Caco-2 (cell line): ENCODE results near the gene ROGDI. TPM values are rescaled to one million over a fixed set of nuclear protein-coding genes. Genes with fewer than 3 reads are reported as not detected.

Experiments
- BruUV-seq: library from RNA; stranded (reverse); fragments of 400-500 nt; replicated peaks from 2 replicates; lab custom pipeline; 2021; lab: Mats Ljungman, UMichigan
- CTCF ChIA-PET: fragments of 300-600 bp; sonication (Branson Sonifier 250); formaldehyde crosslinking; loops from one replicate; lab custom pipeline; 2022; ENCODE audit warnings: antibody characterized with exemption; lab: Charles Lee
- POLR2A ChIA-PET: fragments of 300-600 bp; sonication (Branson Sonifier 250); formaldehyde crosslinking; loops from one replicate; lab custom pipeline; 2022; ENCODE audit warnings: antibody characterized with exemption; lab: Charles Lee
- DNase-seq, 2 experiments: peaks; one replicate each; pipeline versions ENCODE4 v3.0.0 to v3.0.0-alpha.2; 2020 to 2022
- H3K27me3 ChIP-seq: replicated peaks from 2 replicates; pipeline ENCODE4 v1.6.0; 2011; ENCODE audit warnings: low read length; ENCODE audit not compliant: control insufficient read depth, insufficient read depth
- H3K36me3 ChIP-seq: 2 replicates; pipeline ENCODE4 v1.5.1; 2011; ENCODE audit warnings: low read length; ENCODE audit not compliant: control insufficient read depth, insufficient read depth
- H3K4me1 ChIP-seq: fragments of 250-450 bp; sonication (Bioruptor Pico); 2 replicates; pipeline ENCODE4 v1.5.1; 2020; ENCODE audit warnings: mild to moderate bottlenecking
- H3K4me3 ChIP-seq: 2 replicates; pipeline ENCODE4 v1.5.1; 2011; ENCODE audit warnings: low read depth, mild to moderate bottlenecking, control low read depth, low read length
- H3K9me3 ChIP-seq: fragments of 250-450 bp; sonication (Bioruptor Pico); 2 replicates; pipeline ENCODE4 v1.5.1; 2020; ENCODE audit warnings: mild to moderate bottlenecking, moderate library complexity
- H3K27ac Mint-ChIP-seq: one replicate; pipeline ENCODE4 v1.8.0; 2022; ENCODE audit warnings: mixed read lengths; ENCODE audit not compliant: unreplicated experiment
- H3K27me3 Mint-ChIP-seq: one replicate; pipeline ENCODE4 v1.8.0; 2022; ENCODE audit warnings: mixed read lengths; ENCODE audit not compliant: insufficient read depth, unreplicated experiment
- H3K36me3 Mint-ChIP-seq: one replicate; pipeline ENCODE4 v1.8.0; 2022; ENCODE audit warnings: mild to moderate bottlenecking, mixed read lengths; ENCODE audit not compliant: insufficient read depth, unreplicated experiment
- H3K4me1 Mint-ChIP-seq: one replicate; pipeline ENCODE4 v1.8.0; 2022; ENCODE audit warnings: low read depth, mixed read lengths; ENCODE audit not compliant: unreplicated experiment
- H3K4me3 Mint-ChIP-seq: one replicate; pipeline ENCODE4 v1.8.0; 2022; ENCODE audit warnings: mild to moderate bottlenecking, moderate library complexity, mixed read lengths; ENCODE audit not compliant: unreplicated experiment
- H3K9me3 Mint-ChIP-seq: one replicate; pipeline ENCODE4 v1.8.0; 2022; ENCODE audit warnings: mixed read lengths; ENCODE audit not compliant: unreplicated experiment
- intact Hi-C: fragments of 100-400 bp; cut with micrococcal nuclease; formaldehyde crosslinking; loops from one replicate; pipeline ENCODE4 v1.10.0; 2022; ENCODE audit not compliant: unreplicated experiment
- total RNA-seq: library from RNA; stranded (reverse); gene quantifications from 2 replicates; pipeline ENCODE4 v1.2.3, GENCODE V29; 2022
- TF ChIP-seq, protein P1 (sequence below), 2 experiments: fragments of 200-600 bp in 1 of 2; IDR thresholded peaks; 1 replicate in 1 of 2; 2 replicates in 1 of 2; pipeline versions ENCODE4 v1.5.1 to v1.8.0; 2011 to 2022; ENCODE audit warnings: antibody characterized with exemption in 1 of 2, control low read depth in 1 of 2, inconsistent platforms in 1 of 2, low read depth in 1 of 2, low read length in 1 of 2, mild to moderate bottlenecking in 1 of 2, moderate library complexity in 1 of 2; ENCODE audit not compliant: insufficient read depth in 1 of 2, severe bottlenecking in 1 of 2, unreplicated experiment in 1 of 2

Gene ROGDI
- total RNA-seq, 1 experiment from 2014 or later = 18.2 TPM

- Mint-ChIP-seq H3K27me3 (no peaks in the 10 kb centered on the region), H3K4me3 (no peak overlapping the region), H3K4me1 (no peaks in the 10 kb centered on the region), H3K27ac (no peak overlapping the region), H3K9me3 (no peaks in the 10 kb centered on the region), H3K36me3 (peaks cover 5% of the 10 kb centered on the region)
- CTCF ChIA-PET = no interaction called here
- no TSS peak for BruUV-seq
- POLR2A ChIA-PET = no interaction called here
- Histone ChIP-seq H3K36me3 (no peaks in the 10 kb centered on the region), H3K4me1 (peaks cover 9% of the 10 kb centered on the region; the same call in 1 of the 2 replicates), H3K9me3 (no peaks in the 10 kb centered on the region), H3K4me3 (no peak overlapping the region), H3K27me3 (no peaks in the 10 kb centered on the region)
- TF ChIP-seq, protein P1, sequence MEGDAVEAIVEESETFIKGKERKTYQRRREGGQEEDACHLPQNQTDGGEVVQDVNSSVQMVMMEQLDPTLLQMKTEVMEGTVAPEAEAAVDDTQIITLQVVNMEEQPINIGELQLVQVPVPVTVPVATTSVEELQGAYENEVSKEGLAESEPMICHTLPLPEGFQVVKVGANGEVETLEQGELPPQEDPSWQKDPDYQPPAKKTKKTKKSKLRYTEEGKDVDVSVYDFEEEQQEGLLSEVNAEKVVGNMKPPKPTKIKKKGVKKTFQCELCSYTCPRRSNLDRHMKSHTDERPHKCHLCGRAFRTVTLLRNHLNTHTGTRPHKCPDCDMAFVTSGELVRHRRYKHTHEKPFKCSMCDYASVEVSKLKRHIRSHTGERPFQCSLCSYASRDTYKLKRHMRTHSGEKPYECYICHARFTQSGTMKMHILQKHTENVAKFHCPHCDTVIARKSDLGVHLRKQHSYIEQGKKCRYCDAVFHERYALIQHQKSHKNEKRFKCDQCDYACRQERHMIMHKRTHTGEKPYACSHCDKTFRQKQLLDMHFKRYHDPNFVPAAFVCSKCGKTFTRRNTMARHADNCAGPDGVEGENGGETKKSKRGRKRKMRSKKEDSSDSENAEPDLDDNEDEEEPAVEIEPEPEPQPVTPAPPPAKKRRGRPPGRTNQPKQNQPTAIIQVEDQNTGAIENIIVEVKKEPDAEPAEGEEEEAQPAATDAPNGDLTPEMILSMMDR (IDR thresholded peaks at IDR 0.05; ENCODE audit: insufficient read depth in 1 of 2, low read depth in 1 of 2, low read length in 1 of 2, severe bottlenecking in 1 of 2, unreplicated experiment in 1 of 2) = no peak
- intact Hi-C loops = no loop called here
- no peak for DNase-seq
Observed at GRCh38 chr16:4796982-4797804, 5.2 kb downstream of the ROGDI start.

- no peaks in the 10 kb centered on the region for H3K27me3 ChIP-seq
- BruUV-seq = no TSS peak
- no peak overlapping the region for H3K4me3 ChIP-seq
- Mint-ChIP-seq H3K4me3 (no peak overlapping the region), H3K9me3 (no peaks in the 10 kb centered on the region), H3K27ac (no peak overlapping the region), H3K36me3 (peaks cover 4% of the 10 kb centered on the region), H3K4me1 (no peaks in the 10 kb centered on the region), H3K27me3 (no peaks in the 10 kb centered on the region)
- intact Hi-C loops = no loop called here
- CTCF ChIA-PET = interaction anchor here (1.1 kb wide), 1 partner anchor 160 kb away, joined by 3 read pairs; no protein-coding TSS in a partner anchor
- no peaks in the 10 kb centered on the region for H3K36me3 ChIP-seq
- H3K9me3 ChIP-seq = no peaks in the 10 kb centered on the region
- peaks cover 3% of the 10 kb centered on the region; the same call in 1 of the 2 replicates for H3K4me1 ChIP-seq
- TF ChIP-seq, protein P1 (IDR thresholded peaks at IDR 0.05; ENCODE audit: insufficient read depth in 1 of 2, low read depth in 1 of 2, low read length in 1 of 2, severe bottlenecking in 1 of 2, unreplicated experiment in 1 of 2) = no peak
- POLR2A ChIA-PET = no interaction called here
- DNase-seq = no peak
Observed at GRCh38 chr16:4795828-4796572, 6.4 kb downstream of the ROGDI start.

- ChIA-PET CTCF (interaction anchor here (1.1 kb wide), 1 partner anchor 160 kb away, joined by 3 read pairs; no protein-coding TSS in a partner anchor), POLR2A (no interaction called here)
- intact Hi-C loops = no loop called here
- H3K36me3 ChIP-seq = no peaks in the 10 kb centered on the region
- no peaks in the 10 kb centered on the region for H3K27me3 ChIP-seq
- H3K27me3 Mint-ChIP-seq = no peaks in the 10 kb centered on the region
- peaks cover 4% of the 10 kb centered on the region for H3K36me3 Mint-ChIP-seq
- no TSS peak for BruUV-seq
- H3K4me1 Mint-ChIP-seq = no peaks in the 10 kb centered on the region
- no peak within 1 kb of the TSS for H3K4me3 ChIP-seq
- no peak within 1 kb of the TSS for H3K27ac Mint-ChIP-seq
- no peaks in the 10 kb centered on the region for H3K9me3 Mint-ChIP-seq
- TF ChIP-seq, protein P1 (IDR thresholded peaks at IDR 0.05; ENCODE audit: insufficient read depth in 1 of 2, low read depth in 1 of 2, low read length in 1 of 2, severe bottlenecking in 1 of 2, unreplicated experiment in 1 of 2) = no peak
- H3K4me1 ChIP-seq = peaks cover 2% of the 10 kb centered on the region; the same call in 1 of the 2 replicates
- no peak for DNase-seq
- no peak within 1 kb of the TSS for H3K4me3 Mint-ChIP-seq
- H3K9me3 ChIP-seq = no peaks in the 10 kb centered on the region
Observed at GRCh38 chr16:4795181-4795827, 7.1 kb downstream of the ROGDI start, which contains the start of gene SMIM22. Gene SMIM22 (plus strand): TSS chr16:4795369. CDS start chr16:4795735, 366 bp downstream.
